ENCODE measurements around the gene CDKN2AIP. TPM values are rescaled to one million over a fixed set of nuclear protein-coding genes. Genes with fewer than 3 reads are reported as not detected.

The CDKN2AIP gene
- total and polyA plus RNA-seq, 8 donors = 11.0 to 44.3 (median 22.3) TPM

GRCh38 chr4:183483997-183484396, 39.6 kb downstream of the CDKN2AIP start:
- H3K36me3 ChIP-seq = no peaks in the 10 kb centered on the region
- H3K27ac ChIP-seq = no peak overlapping the region
- no peaks in the 10 kb centered on the region for H3K4me1 ChIP-seq
- WGBS, 5 donors = 90 to 97% (median 94%) methylated on average over 7 of the region's 7 CpGs
- H3K27me3 ChIP-seq = no peaks in the 10 kb centered on the region
- no peak overlapping the region for H3K4me3 ChIP-seq
- no peak for TF ChIP-seq POLR2A (IDR thresholded peaks at IDR 0.05)
- no peak for TF ChIP-seq CTCF (IDR thresholded peaks at IDR 0.05)
- TF ChIP-seq EP300 (IDR thresholded peaks at IDR 0.05) = no peak
- TF ChIP-seq POLR2AphosphoS5 (IDR thresholded peaks at IDR 0.05) = no peak
- intact Hi-C loops (cut with DNase I; ENCODE audit: low total_unique reads) = no loop called here
- no peak for DNase-seq
- no peaks in the 10 kb centered on the region for H3K9me3 ChIP-seq

GRCh38 chr4:183485411-183486160, 41.1 kb downstream of the CDKN2AIP start:
- no peaks in the 10 kb centered on the region for H3K27me3 ChIP-seq
- H3K36me3 ChIP-seq = no peaks in the 10 kb centered on the region
- H3K4me3 ChIP-seq = no peak overlapping the region
- WGBS, 5 donors = 82 to 87% (median 86%) methylated on average over 11 of the region's 11 CpGs
- no peak overlapping the region for H3K27ac ChIP-seq
- no peak for DNase-seq
- H3K9me3 ChIP-seq = no peaks in the 10 kb centered on the region
- TF ChIP-seq POLR2AphosphoS5 (IDR thresholded peaks at IDR 0.05) = no peak
- intact Hi-C loops (cut with DNase I; ENCODE audit: low total_unique reads) = no loop called here
- no peaks in the 10 kb centered on the region for H3K4me1 ChIP-seq

GRCh38 chr4:183492791-183493222, 48.4 kb downstream of the CDKN2AIP start:
- H3K27ac ChIP-seq = no peak overlapping the region
- intact Hi-C loops (cut with DNase I; ENCODE audit: low total_unique reads) = no loop called here
- no peaks in the 10 kb centered on the region for H3K4me1 ChIP-seq
- H3K27me3 ChIP-seq = no peaks in the 10 kb centered on the region
- peaks cover 0 to 23% (median 9%) of the 10 kb centered on the region in 4 donors for H3K36me3 ChIP-seq
- no peaks in the 10 kb centered on the region for H3K9me3 ChIP-seq
- 82 to 100% (median 93%) methylated on average over 3 of the region's 3 CpGs for WGBS, 5 donors
- no peak overlapping the region for H3K4me3 ChIP-seq
- no peak for DNase-seq
- no peak for TF ChIP-seq POLR2A (IDR thresholded peaks at IDR 0.05)
- no peak for TF ChIP-seq CTCF (IDR thresholded peaks at IDR 0.05)
- TF ChIP-seq EP300 (IDR thresholded peaks at IDR 0.05) = no peak
- no peak for TF ChIP-seq POLR2AphosphoS5 (IDR thresholded peaks at IDR 0.05)

GRCh38 chr4:183493246-183493645, 48.8 kb downstream of the CDKN2AIP start:
- Histone ChIP-seq H3K27ac (no peak overlapping the region), H3K9me3 (no peaks in the 10 kb centered on the region), H3K36me3 (peaks cover 0 to 23% (median 9%) of the 10 kb centered on the region in 4 donors), H3K4me3 (no peak overlapping the region), H3K27me3 (no peaks in the 10 kb centered on the region), H3K4me1 (no peaks in the 10 kb centered on the region)
- 74 to 84% (median 79%) methylated on average over 3 of the region's 3 CpGs for WGBS, 5 donors
- TF ChIP-seq POLR2A (IDR thresholded peaks at IDR 0.05) (no peak), POLR2AphosphoS5 (IDR thresholded peaks at IDR 0.05) (no peak), EP300 (IDR thresholded peaks at IDR 0.05) (no peak), CTCF (IDR thresholded peaks at IDR 0.05) (no peak)
- intact Hi-C loops (cut with DNase I; ENCODE audit: low total_unique reads) = no loop called here
- no peak for DNase-seq

GRCh38 chr4:183495184-183495583, 50.7 kb downstream of the CDKN2AIP start:
- Histone ChIP-seq H3K27me3 (no peaks in the 10 kb centered on the region), H3K4me3 (no peak overlapping the region), H3K27ac (no peak overlapping the region), H3K36me3 (peaks cover 0 to 23% (median 9%) of the 10 kb centered on the region in 4 donors), H3K4me1 (no peaks in the 10 kb centered on the region), H3K9me3 (no peaks in the 10 kb centered on the region)
- TF ChIP-seq POLR2A (IDR thresholded peaks at IDR 0.05) (no peak), CTCF (IDR thresholded peaks at IDR 0.05) (no peak), EP300 (IDR thresholded peaks at IDR 0.05) (no peak), POLR2AphosphoS5 (IDR thresholded peaks at IDR 0.05) (no peak)
- intact Hi-C loops (cut with DNase I; ENCODE audit: low total_unique reads) = no loop called here
- WGBS, 5 donors = 87 to 92% (median 89%) methylated on average over 3 of the region's 3 CpGs
- DNase-seq = no peak

Data from stomach (tissue), 9 donors.